ENCODE data around the gene SLC35A4. TPM values are rescaled to one million over a fixed set of nuclear protein-coding genes. Genes with fewer than 3 reads are reported as not detected.

Gene SLC35A4
- total and polyA plus RNA-seq, 2 of the 13 experiments (the other 11 are each of a cell fraction or from before 2014, with no cell fraction given), result 0.71 to 4.0 TPM

GRCh38 chr5:140575309-140575708, 10.7 kb downstream of the SLC35A4 start (continued):
- TF ChIP-seq MAX (IDR thresholded peaks at IDR 0.05) (no peak), DBP (CRISPR knock-in tag; IDR thresholded peaks at IDR 0.05; ENCODE audit: not compliant biosample characterization) (no peak), ZNF549 (CRISPR knock-in tag; IDR thresholded peaks at IDR 0.05) (no peak), ZSCAN30 (CRISPR knock-in tag; IDR thresholded peaks at IDR 0.05) (no peak), SIN3B (IDR thresholded peaks at IDR 0.05; ENCODE audit: low read length) (no peak), TOE1 (CRISPR knock-in tag; IDR thresholded peaks at IDR 0.05) (no peak), FOXK1 (CRISPR knock-in tag; IDR thresholded peaks at IDR 0.05; ENCODE audit: borderline replicate concordance, low read depth) (no peak), RAD51 (IDR thresholded peaks at IDR 0.05; ENCODE audit: borderline replicate concordance) (no peak), ZNF687 (CRISPR knock-in tag; IDR thresholded peaks at IDR 0.05) (peak; percentile 26), ZNF83 (CRISPR knock-in tag; IDR thresholded peaks at IDR 0.05; ENCODE audit: borderline replicate concordance) (no peak), ATAD3A (CRISPR knock-in tag; IDR thresholded peaks at IDR 0.05) (no peak), SIX1 (CRISPR knock-in tag; IDR thresholded peaks at IDR 0.05; ENCODE audit: borderline replicate concordance) (no peak), KAT8 (CRISPR knock-in tag; IDR thresholded peaks at IDR 0.05) (peak; percentile 56; the same call in 1 of the 2 replicates), KLF13 (CRISPR knock-in tag; IDR thresholded peaks at IDR 0.05) (no peak), MED8 (CRISPR knock-in tag; IDR thresholded peaks at IDR 0.05; ENCODE audit: insufficient replicate concordance) (no peak), ZNF503 (CRISPR knock-in tag; IDR thresholded peaks at IDR 0.05) (no peak), ZSCAN29 (CRISPR knock-in tag; conservative IDR thresholded peaks at IDR 0.05) (no peak), ZNF747 (CRISPR knock-in tag; IDR thresholded peaks at IDR 0.05; ENCODE audit: borderline replicate concordance) (no peak), NCOA2 (CRISPR knock-in tag; IDR thresholded peaks at IDR 0.05) (no peak), ZNF670 (CRISPR knock-in tag; IDR thresholded peaks at IDR 0.05; ENCODE audit: borderline replicate concordance) (no peak), BCL3 (CRISPR knock-in tag; IDR thresholded peaks at IDR 0.05) (no peak), ZNF598 (CRISPR knock-in tag; IDR thresholded peaks at IDR 0.05; ENCODE audit: borderline replicate concordance) (peak; percentile 78; the same call in 1 of the 2 replicates), SP4 (CRISPR knock-in tag; IDR thresholded peaks at IDR 0.05) (no peak; the same call in 1 of the 2 replicates)

All from HepG2 (cell line).